Measurements from ENCODE around the gene ORMDL2. TPM values are rescaled to one million over a fixed set of nuclear protein-coding genes. Genes with fewer than 3 reads are reported as not detected.

The ORMDL2 gene
- total RNA-seq, result 10 to 100 TPM; 52.7 to 67.1 TPM

GRCh38 chr12:55817345-55818139 lies at the start of gene ORMDL2, which contains the start of gene SARNP:
Gene ORMDL2 (plus strand): TSS chr12:55818041. CDS start chr12:55819000, 959 bp downstream.
Gene SARNP (minus strand): TSS chr12:55817724. CDS start chr12:55817701, 23 bp downstream.
- H3K36me3 Mint-ChIP-seq (ENCODE audit: low read depth), result peaks cover 44% of the 10 kb centered on the region
- POLR2A ChIA-PET, result interaction anchor here (0.6 to 1.5 kb wide), 10 partner anchors 8 to 499 kb away, joined by 3 to 27 read pairs (median 3); partner anchors contain the start of genes CNPY2 and DNAJC14

GRCh38 chr12:55771736-55772135 lies 46.1 kb upstream of the ORMDL2 start:
- H3K4me1 Mint-ChIP-seq, result peaks cover 6% of the 10 kb centered on the region
- H3K9me3 Mint-ChIP-seq, result no peaks in the 10 kb centered on the region
- no peaks in the 10 kb centered on the region for H3K27me3 Mint-ChIP-seq
- H3K4me3 Mint-ChIP-seq, result no peak overlapping the region
- peaks cover 41% of the 10 kb centered on the region for H3K36me3 Mint-ChIP-seq (ENCODE audit: low read depth)
- POLR2A ChIA-PET, result no interaction called here
- no peak for DNase-seq
- CTCF ChIA-PET, result interaction anchor here (0.5 to 1.3 kb wide), 5 partner anchors 8 to 49 kb away, joined by 3 to 5 read pairs (median 3); no protein-coding TSS in a partner anchor
- H3K27ac Mint-ChIP-seq, result no peak overlapping the region

More at GRCh38 chr12:55817345-55818139, at the start of gene ORMDL2, which contains the start of gene SARNP:
- no peak within 1 kb of the TSS for H3K4me3 Mint-ChIP-seq
- CTCF ChIA-PET, result interaction anchor here (0.7 to 1.7 kb wide), 19 partner anchors 9 to 309 kb away, joined by 3 to 10 read pairs (median 3); partner anchors contain the start of gene DNAJC14
- no peaks in the 10 kb centered on the region for H3K9me3 Mint-ChIP-seq
- DNase-seq, result peak; percentile 99
- H3K27me3 Mint-ChIP-seq, result no peaks in the 10 kb centered on the region
- H3K4me1 Mint-ChIP-seq, result peaks cover 44% of the 10 kb centered on the region
- no peak within 1 kb of the TSS for H3K27ac Mint-ChIP-seq

GRCh38 chr12:55777856-55778255 lies 40.0 kb upstream of the ORMDL2 start:
- DNase-seq, result no peak
- no peaks in the 10 kb centered on the region for H3K27me3 Mint-ChIP-seq
- peaks cover 10% of the 10 kb centered on the region for H3K4me1 Mint-ChIP-seq
- no peak overlapping the region for H3K27ac Mint-ChIP-seq
- H3K9me3 Mint-ChIP-seq, result no peaks in the 10 kb centered on the region
- ChIA-PET POLR2A (no interaction called here), CTCF (interaction anchor here (1.1 to 1.4 kb wide), 2 partner anchors 12 to 34 kb away, joined by 3 read pairs; no protein-coding TSS in a partner anchor)
- no peak overlapping the region for H3K4me3 Mint-ChIP-seq
- H3K36me3 Mint-ChIP-seq (ENCODE audit: low read depth), result peaks cover 42% of the 10 kb centered on the region

- Mint-ChIP-seq H3K4me3 (no peak overlapping the region), H3K9me3 (no peaks in the 10 kb centered on the region), H3K27me3 (no peaks in the 10 kb centered on the region), H3K4me1 (peaks cover 6% of the 10 kb centered on the region), H3K27ac (no peak overlapping the region), H3K36me3 (ENCODE audit: low read depth) (peaks cover 50% of the 10 kb centered on the region)
- POLR2A ChIA-PET, result interaction anchor here (0.7 kb wide), 1 partner anchor 156 kb away, joined by 3 read pairs; no protein-coding TSS in a partner anchor
- CTCF ChIA-PET, result interaction anchor here (0.6 to 2.1 kb wide), 5 partner anchors 9 to 29 kb away, joined by 3 to 6 read pairs (median 4); no protein-coding TSS in a partner anchor
- no peak for DNase-seq
Observed at GRCh38 chr12:55780685-55781084, 37.2 kb upstream of the ORMDL2 start.

- no peaks in the 10 kb centered on the region for H3K9me3 Mint-ChIP-seq
- H3K4me1 Mint-ChIP-seq, result peaks cover 2% of the 10 kb centered on the region
- POLR2A ChIA-PET, result no interaction called here
- no peak for DNase-seq
- H3K27ac Mint-ChIP-seq, result no peak overlapping the region
- H3K27me3 Mint-ChIP-seq, result no peaks in the 10 kb centered on the region
- peaks cover 42% of the 10 kb centered on the region for H3K36me3 Mint-ChIP-seq (ENCODE audit: low read depth)
- CTCF ChIA-PET, result interaction anchor here (0.6 to 2.1 kb wide), 3 partner anchors 27 to 468 kb away, joined by 3 to 8 read pairs (median 4); no protein-coding TSS in a partner anchor
- no peak overlapping the region for H3K4me3 Mint-ChIP-seq
Observed at GRCh38 chr12:55788546-55788945, 29.3 kb upstream of the ORMDL2 start.

- Mint-ChIP-seq H3K4me1 (peaks cover 2% of the 10 kb centered on the region), H3K27ac (no peak overlapping the region)
- CTCF ChIA-PET, result interaction anchor here (1.4 kb wide), 1 partner anchor 468 kb away, joined by 4 read pairs; no protein-coding TSS in a partner anchor
Observed at GRCh38 chr12:55789171-55789570, 28.7 kb upstream of the ORMDL2 start.

GRCh38 chr12:55789893-55790292 lies 27.9 kb upstream of the ORMDL2 start:
- no peak overlapping the region for H3K27ac Mint-ChIP-seq
- peaks cover 2% of the 10 kb centered on the region for H3K4me1 Mint-ChIP-seq
- POLR2A ChIA-PET, result no interaction called here
- no peak overlapping the region for H3K4me3 Mint-ChIP-seq
- CTCF ChIA-PET, result interaction anchor here (0.6 kb wide), 2 partner anchors 15 to 254 kb away, joined by 3 read pairs; no protein-coding TSS in a partner anchor
- H3K9me3 Mint-ChIP-seq, result no peaks in the 10 kb centered on the region
- H3K36me3 Mint-ChIP-seq (ENCODE audit: low read depth), result peaks cover 45% of the 10 kb centered on the region
- H3K27me3 Mint-ChIP-seq, result no peaks in the 10 kb centered on the region
- DNase-seq, result no peak

More at GRCh38 chr12:55789171-55789570, 28.7 kb upstream of the ORMDL2 start:
- POLR2A ChIA-PET, result no interaction called here
- H3K4me3 Mint-ChIP-seq, result no peak overlapping the region
- no peaks in the 10 kb centered on the region for H3K27me3 Mint-ChIP-seq
- peaks cover 41% of the 10 kb centered on the region for H3K36me3 Mint-ChIP-seq (ENCODE audit: low read depth)
- DNase-seq, result no peak
- H3K9me3 Mint-ChIP-seq, result no peaks in the 10 kb centered on the region

GRCh38 chr12:55795950-55796349 lies 21.9 kb upstream of the ORMDL2 start:
- Mint-ChIP-seq H3K27ac (no peak overlapping the region), H3K4me3 (no peak overlapping the region), H3K27me3 (no peaks in the 10 kb centered on the region), H3K4me1 (peaks cover 10% of the 10 kb centered on the region), H3K9me3 (no peaks in the 10 kb centered on the region), H3K36me3 (ENCODE audit: low read depth) (peaks cover 45% of the 10 kb centered on the region)
- ChIA-PET CTCF (interaction anchor here (1.2 to 2.4 kb wide), 5 partner anchors 15 to 130 kb away, joined by 3 to 12 read pairs (median 5); no protein-coding TSS in a partner anchor), POLR2A (no interaction called here)
- no peak for DNase-seq

GRCh38 chr12:55797068-55797467 lies 20.8 kb upstream of the ORMDL2 start:
- H3K27ac Mint-ChIP-seq, result no peak overlapping the region
- POLR2A ChIA-PET, result no interaction called here
- H3K4me1 Mint-ChIP-seq, result peaks cover 10% of the 10 kb centered on the region
- no peak overlapping the region for H3K4me3 Mint-ChIP-seq
- CTCF ChIA-PET, result interaction anchor here (1.1 to 2.4 kb wide), 5 partner anchors 8 to 129 kb away, joined by 3 to 12 read pairs (median 3); no protein-coding TSS in a partner anchor
- DNase-seq, result peak; percentile 32
- peaks cover 46% of the 10 kb centered on the region for H3K36me3 Mint-ChIP-seq (ENCODE audit: low read depth)
- H3K27me3 Mint-ChIP-seq, result no peaks in the 10 kb centered on the region
- no peaks in the 10 kb centered on the region for H3K9me3 Mint-ChIP-seq

- Mint-ChIP-seq H3K36me3 (ENCODE audit: low read depth) (peaks cover 47% of the 10 kb centered on the region), H3K4me3 (no peak overlapping the region), H3K4me1 (peaks cover 10% of the 10 kb centered on the region), H3K27me3 (no peaks in the 10 kb centered on the region), H3K9me3 (no peaks in the 10 kb centered on the region), H3K27ac (no peak overlapping the region)
- POLR2A ChIA-PET, result no interaction called here
- no peak for DNase-seq
- CTCF ChIA-PET, result interaction anchor here (1.1 to 2.4 kb wide), 3 partner anchors 16 to 128 kb away, joined by 3 to 12 read pairs (median 3); no protein-coding TSS in a partner anchor
Observed at GRCh38 chr12:55797550-55797949, 20.3 kb upstream of the ORMDL2 start.

- Mint-ChIP-seq H3K4me3 (no peak overlapping the region), H3K9me3 (no peaks in the 10 kb centered on the region), H3K27me3 (no peaks in the 10 kb centered on the region), H3K27ac (no peak overlapping the region), H3K4me1 (peaks cover 15% of the 10 kb centered on the region), H3K36me3 (ENCODE audit: low read depth) (peaks cover 35% of the 10 kb centered on the region)
- DNase-seq, result no peak
- ChIA-PET POLR2A (no interaction called here), CTCF (interaction anchor here (0.6 to 1.9 kb wide), 5 partner anchors 11 to 119 kb away, joined by 3 to 6 read pairs (median 3); partner anchors contain the start of genes ORMDL2 and SARNP)
Observed at GRCh38 chr12:55806982-55807381, 10.9 kb upstream of the ORMDL2 start.

GRCh38 chr12:55809274-55809673 lies 8.6 kb upstream of the ORMDL2 start:
- DNase-seq, result no peak
- H3K36me3 Mint-ChIP-seq (ENCODE audit: low read depth), result peaks cover 27% of the 10 kb centered on the region
- no peaks in the 10 kb centered on the region for H3K9me3 Mint-ChIP-seq
- no peaks in the 10 kb centered on the region for H3K27me3 Mint-ChIP-seq
- H3K27ac Mint-ChIP-seq, result no peak overlapping the region
- CTCF ChIA-PET, result no interaction called here
- POLR2A ChIA-PET, result interaction anchor here (1.6 kb wide), 1 partner anchor 8 kb away, joined by 5 read pairs; the partner anchor contains the start of genes ORMDL2 and SARNP
- H3K4me1 Mint-ChIP-seq, result peaks cover 29% of the 10 kb centered on the region
- H3K4me3 Mint-ChIP-seq, result no peak overlapping the region

Measured in activated CD4-positive, alpha-beta T cell treated with anti-CD3 and anti-CD28 coated beads, Interleukin-2, amount 10 ng/mL, durations not matched to agents 7 days and 5 days (primary cell).